Measurements from ENCODE around the gene DGKH.

Gene DGKH

GRCh38 chr13:42076309-42076713 is 27.9 kb downstream of the DGKH start:
- Histone ChIP-seq H3K27me3 (replicated peaks) (no peaks in the 10 kb centered on the region), H3K36me3 (replicated peaks) (no peaks in the 10 kb centered on the region), H3K4me3 (ENCODE audit: low read depth, low read length) (no peak overlapping the region), H3K27ac (no peak overlapping the region)
- in situ Hi-C loops (cut with HindIII; ENCODE audit: low pct_ligation_motif_present, low sequenced_read_pairs), result no loop called here
- TF ChIP-seq CTCF (IDR thresholded peaks at IDR 0.05; ENCODE audit: low read depth, low read length, missing control alignments), result no peak
- no peak for DNase-seq

DNA sequence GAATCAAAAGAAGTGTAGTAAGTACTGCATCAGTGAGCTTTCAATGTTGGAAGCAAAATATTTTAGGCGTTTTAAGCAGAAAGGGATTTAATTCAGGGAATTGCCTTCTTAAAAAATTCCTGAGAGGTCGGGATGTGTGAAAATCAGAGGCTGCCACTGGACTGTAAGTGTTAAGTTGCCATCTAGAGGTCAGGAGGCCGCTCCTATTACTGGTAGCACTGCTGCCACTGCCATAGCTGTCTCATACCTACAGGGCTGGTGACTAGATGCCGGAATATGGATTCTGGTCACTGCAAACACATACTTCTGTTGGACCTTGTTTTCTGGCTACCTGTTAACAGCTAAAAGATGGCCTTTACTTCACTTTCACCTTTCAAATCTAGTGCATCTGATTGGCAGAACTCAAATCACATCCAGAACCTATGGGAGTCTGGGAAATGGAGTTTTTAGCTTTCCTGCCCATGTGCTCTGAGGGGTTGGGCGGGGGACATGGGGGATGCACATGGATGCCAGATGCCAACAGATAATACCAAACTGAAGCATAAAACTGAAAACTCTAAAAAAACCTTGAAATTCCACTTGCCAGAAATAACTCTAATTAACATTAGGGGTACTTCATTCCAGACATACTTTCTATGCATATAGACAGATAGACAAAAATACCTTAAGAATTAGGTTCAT is 29.8 kb downstream of the DGKH start:
- Histone ChIP-seq H3K27me3 (replicated peaks) (no peaks in the 10 kb centered on the region), H3K4me3 (ENCODE audit: low read depth, low read length) (no peak overlapping the region), H3K36me3 (replicated peaks) (no peaks in the 10 kb centered on the region), H3K27ac (no peak overlapping the region)
- in situ Hi-C loops (cut with HindIII; ENCODE audit: low pct_ligation_motif_present, low sequenced_read_pairs), result no loop called here
- no peak for DNase-seq
- TF ChIP-seq CTCF (IDR thresholded peaks at IDR 0.05; ENCODE audit: low read depth, low read length, missing control alignments), result no peak

DNA sequence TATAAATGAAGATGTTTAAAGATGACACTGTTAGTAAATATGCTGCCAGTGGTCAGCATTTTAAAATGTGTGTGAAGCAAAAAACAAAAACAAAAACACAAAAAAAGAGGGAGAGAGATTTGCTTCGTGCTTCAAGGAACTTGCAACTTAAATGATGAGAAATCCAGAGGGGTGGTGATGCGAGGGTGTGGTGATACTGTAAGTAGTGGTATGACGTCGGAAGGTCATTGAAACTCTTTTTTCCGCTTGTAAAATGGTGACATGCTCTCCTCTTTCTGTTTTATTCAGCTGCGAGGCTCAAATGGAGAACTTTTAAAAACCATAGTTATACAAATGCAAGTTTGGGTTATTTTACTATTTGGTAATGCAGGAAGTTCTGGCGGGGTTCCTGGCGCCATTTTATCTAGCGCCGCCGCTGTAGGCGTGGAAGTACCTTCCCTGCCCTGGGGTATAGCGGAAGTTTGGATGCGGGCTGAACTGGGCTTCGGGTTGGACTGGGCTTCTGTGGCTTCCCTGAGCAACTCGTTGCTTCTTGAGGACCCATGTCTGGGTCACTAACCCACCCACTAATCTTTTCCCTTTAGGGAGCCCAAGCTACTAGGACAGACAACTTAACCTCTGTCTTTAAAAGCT is 34.8 kb downstream of the DGKH start:
- no peak for TF ChIP-seq CTCF (IDR thresholded peaks at IDR 0.05; ENCODE audit: low read depth, low read length, missing control alignments)
- no peak for DNase-seq
- in situ Hi-C loops (cut with HindIII; ENCODE audit: low pct_ligation_motif_present, low sequenced_read_pairs), result no loop called here
- no peaks in the 10 kb centered on the region for H3K36me3 ChIP-seq (replicated peaks)
- H3K27me3 ChIP-seq (replicated peaks), result no peaks in the 10 kb centered on the region
- H3K27ac ChIP-seq, result no peak overlapping the region
- no peak overlapping the region for H3K4me3 ChIP-seq (ENCODE audit: low read depth, low read length)

- Histone ChIP-seq H3K36me3 (replicated peaks) (no peaks in the 10 kb centered on the region), H3K27me3 (replicated peaks) (no peaks in the 10 kb centered on the region), H3K4me3 (ENCODE audit: low read depth, low read length) (no peak overlapping the region), H3K27ac (no peak overlapping the region)
- TF ChIP-seq CTCF (IDR thresholded peaks at IDR 0.05; ENCODE audit: low read depth, low read length, missing control alignments), result no peak
- no peak for DNase-seq
- in situ Hi-C loops (cut with HindIII; ENCODE audit: low pct_ligation_motif_present, low sequenced_read_pairs), result no loop called here
These were observed 36.3 kb downstream of the DGKH start for GRCh38 chr13:42084722-42085121.

- no peak overlapping the region for H3K4me3 ChIP-seq (ENCODE audit: low read depth, low read length)
- no peak for TF ChIP-seq CTCF (IDR thresholded peaks at IDR 0.05; ENCODE audit: low read depth, low read length, missing control alignments)
- no peaks in the 10 kb centered on the region for H3K36me3 ChIP-seq (replicated peaks)
- no peak for DNase-seq
- no peak overlapping the region for H3K27ac ChIP-seq
- no peaks in the 10 kb centered on the region for H3K27me3 ChIP-seq (replicated peaks)
- in situ Hi-C loops (cut with HindIII; ENCODE audit: low pct_ligation_motif_present, low sequenced_read_pairs), result no loop called here
These were observed 38.1 kb downstream of the DGKH start for GRCh38 chr13:42086582-42086981.

Measured in brain microvascular endothelial cell (primary cell).